Activated CD8-positive, alpha-beta T cell treated with anti-CD3 and anti-CD28 coated beads for 36 hours (primary cell): ENCODE data around the gene ANKRD22. TPM values are rescaled to one million over a fixed set of nuclear protein-coding genes. Genes with fewer than 3 reads are reported as not detected.

Experiments used
- ATAC-seq: fragments of 200-7000 bp; cut with Tn5 transposase; one replicate; pipeline ENCODE4 v1.10.0; 2021; ENCODE audit warnings: mild to moderate bottlenecking, moderate library complexity
- CTCF ChIA-PET: fragments of 350-600 bp; sonication (Branson Sonifier 250); formaldehyde crosslinking; loops from one replicate; lab custom pipeline; 2021; ENCODE audit warnings: antibody characterized with exemption; lab: Charles Lee
- POLR2A ChIA-PET: fragments of 350-600 bp; sonication (Branson Sonifier 250); formaldehyde crosslinking; loops from one replicate; lab custom pipeline; 2021; ENCODE audit warnings: antibody characterized with exemption; lab: Charles Lee
- DNase-seq: peaks from one replicate; pipeline ENCODE4 v3.0.0-alpha.2; 2020
- H3K27ac Mint-ChIP-seq: one replicate; pipeline ENCODE4 v1.8.0; 2021; ENCODE audit warnings: mild to moderate bottlenecking, mixed read lengths
- H3K27me3 Mint-ChIP-seq: one replicate; pipeline ENCODE4 v1.8.0; 2021; ENCODE audit warnings: mixed read lengths
- H3K36me3 Mint-ChIP-seq: one replicate; pipeline ENCODE4 v1.8.0; 2021; ENCODE audit warnings: low read depth, mixed read lengths
- H3K4me1 Mint-ChIP-seq: one replicate; pipeline ENCODE4 v1.8.0; 2021; ENCODE audit warnings: low read depth, mixed read lengths
- H3K4me3 Mint-ChIP-seq: one replicate; pipeline ENCODE4 v1.8.0; 2021; ENCODE audit warnings: mild to moderate bottlenecking, moderate library complexity, mixed read lengths
- H3K9me3 Mint-ChIP-seq: one replicate; pipeline ENCODE4 v1.8.0; 2021; ENCODE audit warnings: mixed read lengths
- CTCF ChIP-seq: fragments of 200-600 bp; IDR thresholded peaks from one replicate; pipeline ENCODE4 v1.8.0; 2022; ENCODE audit warnings: antibody characterized with exemption, mild to moderate bottlenecking
- intact Hi-C: fragments of 100-400 bp; cut with micrococcal nuclease; formaldehyde crosslinking; loops from one replicate; pipeline ENCODE4 v1.10.0; 2022
- total RNA-seq, 2 experiments: library from RNA; stranded (reverse); gene quantifications; one replicate each; pipeline ENCODE4 v1.2.3, GENCODE V29; 2021

ANKRD22 gene
- total RNA-seq, 2 experiments from 2014 or later: not detected

DNA sequence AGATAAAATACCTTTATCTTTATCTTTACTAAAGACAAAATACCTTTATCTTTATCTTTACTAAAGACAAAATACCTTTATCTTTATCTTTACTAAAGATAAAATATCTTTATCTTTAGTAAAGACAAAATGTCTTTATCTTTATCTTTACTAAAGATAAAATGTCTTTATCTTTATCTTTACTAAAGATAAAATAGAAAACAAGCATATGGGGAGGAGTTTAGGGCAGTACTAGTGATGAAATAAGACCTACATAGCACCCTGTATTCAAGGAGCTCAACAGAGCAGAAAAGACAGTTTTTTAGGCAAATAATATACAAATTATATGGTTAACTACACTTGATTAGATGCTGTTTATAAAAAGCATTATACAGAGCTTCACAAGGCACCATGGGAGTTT lies 19.3 kb downstream of the ANKRD22 start:
- no peak for DNase-seq
- peaks cover 48% of the 10 kb centered on the region for H3K4me1 Mint-ChIP-seq
- H3K27ac Mint-ChIP-seq: no peak overlapping the region
- H3K36me3 Mint-ChIP-seq: no peaks in the 10 kb centered on the region
- H3K9me3 Mint-ChIP-seq: no peaks in the 10 kb centered on the region
- H3K4me3 Mint-ChIP-seq: no peak overlapping the region
- intact Hi-C loops: no loop called here
- no peaks in the 10 kb centered on the region for H3K27me3 Mint-ChIP-seq
- ChIA-PET CTCF (interaction anchor here (1.0 to 11.9 kb wide), 9 partner anchors 47 to 267 kb away, joined by 3 to 432 read pairs (median 5); partner anchors contain the start of genes RNLS and STAMBPL1), POLR2A (interaction anchor here (0.5 to 1.4 kb wide), 4 partner anchors 48 to 958 kb away, joined by 3 to 4 read pairs (median 4); partner anchors contain the start of gene STAMBPL1)
- no peak for TF ChIP-seq CTCF
- no peak for ATAC-seq

GRCh38 chr10:88831709-88832108 lies 19.9 kb downstream of the ANKRD22 start:
- POLR2A ChIA-PET: interaction anchor here (0.5 to 1.4 kb wide), 7 partner anchors 9 to 958 kb away, joined by 3 to 5 read pairs (median 4); partner anchors contain the start of genes FAS and STAMBPL1
- Mint-ChIP-seq H3K4me1 (peaks cover 52% of the 10 kb centered on the region), H3K27ac (peak overlapping the region; percentile 52), H3K36me3 (no peaks in the 10 kb centered on the region), H3K27me3 (no peaks in the 10 kb centered on the region), H3K9me3 (no peaks in the 10 kb centered on the region), H3K4me3 (peak overlapping the region; percentile 3)
- DNase-seq (peak; percentile 70), ATAC-seq (peak; percentile 65)
- no peak for TF ChIP-seq CTCF
- intact Hi-C loops: no loop called here
- CTCF ChIA-PET: interaction anchor here (0.9 to 11.9 kb wide), 12 partner anchors 10 to 266 kb away, joined by 3 to 432 read pairs (median 4); partner anchors contain the start of genes RNLS and STAMBPL1

DNA sequence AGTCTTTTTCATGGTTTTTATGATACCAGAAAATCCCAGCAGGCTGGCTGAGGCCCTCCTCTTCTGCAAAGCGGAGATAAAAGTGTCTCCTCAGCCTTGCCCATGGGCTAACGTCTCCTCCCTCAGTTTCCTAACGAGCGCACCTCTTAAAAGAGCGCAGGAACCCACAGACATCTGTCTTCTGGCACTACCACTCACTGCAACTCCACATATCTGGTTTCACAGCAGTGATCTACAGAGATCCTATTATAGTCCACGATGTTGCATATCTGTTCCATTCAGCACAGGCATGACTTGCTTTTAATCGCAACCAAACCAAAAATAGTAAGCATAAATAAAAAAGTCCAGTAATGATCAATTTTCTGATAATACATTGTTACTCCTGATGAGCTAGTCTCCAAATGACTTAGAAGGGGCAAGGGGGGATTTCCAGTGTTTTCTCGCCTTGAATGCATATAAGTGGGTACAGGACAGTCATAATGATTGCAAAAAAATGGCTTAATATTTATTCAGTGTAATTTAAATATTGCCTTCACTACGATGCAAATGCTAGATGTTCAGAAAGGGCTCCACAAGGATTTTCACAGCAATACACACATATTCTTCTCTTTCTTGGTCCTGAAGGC lies 20.9 kb downstream of the ANKRD22 start:
- CTCF ChIA-PET: interaction anchor here (0.9 to 11.9 kb wide), 10 partner anchors 9 to 156 kb away, joined by 3 to 432 read pairs (median 4); no protein-coding TSS in a partner anchor
- H3K36me3 Mint-ChIP-seq: peaks cover 5% of the 10 kb centered on the region

DNA sequence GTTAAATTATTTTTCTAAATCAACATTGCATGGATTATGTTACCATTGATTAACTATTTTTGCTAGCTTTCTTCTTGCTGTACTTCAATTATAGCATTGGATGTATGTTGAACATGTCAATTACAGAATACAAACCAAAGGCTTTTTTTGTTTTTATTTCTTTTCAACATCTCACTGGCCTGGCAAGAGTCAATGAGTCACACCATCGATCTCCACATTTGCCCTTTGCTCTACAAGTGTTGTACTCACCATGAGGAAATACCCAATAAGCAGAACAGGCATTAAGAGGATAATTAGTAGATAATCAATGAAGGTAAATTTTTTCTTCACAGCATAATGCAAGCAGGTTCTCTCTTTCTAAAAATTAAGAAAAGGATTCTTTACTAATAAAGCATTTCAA lies 23.3 kb downstream of the ANKRD22 start:
- POLR2A ChIA-PET: interaction anchor here (1.0 to 1.2 kb wide), 2 partner anchors 52 to 245 kb away, joined by 3 read pairs; partner anchors contain the start of genes RNLS and STAMBPL1
- peak; percentile 20 for DNase-seq
- Mint-ChIP-seq H3K4me3 (no peak overlapping the region), H3K27me3 (no peaks in the 10 kb centered on the region), H3K9me3 (peaks cover 3% of the 10 kb centered on the region), H3K27ac (no peak overlapping the region), H3K4me1 (peaks cover 62% of the 10 kb centered on the region), H3K36me3 (peaks cover 5% of the 10 kb centered on the region)
- TF ChIP-seq CTCF: no peak
- no peak for ATAC-seq
- intact Hi-C loops: no loop called here
- CTCF ChIA-PET: interaction anchor here (0.7 to 2.8 kb wide), 4 partner anchors 18 to 106 kb away, joined by 5 to 10 read pairs (median 8); no protein-coding TSS in a partner anchor

More for the DNA sequence above, 20.9 kb downstream of the ANKRD22 start:
- no peaks in the 10 kb centered on the region for H3K27me3 Mint-ChIP-seq
- ATAC-seq (no peak), DNase-seq (peak; percentile 27)
- no peak for TF ChIP-seq CTCF
- peak overlapping the region; percentile 52 for H3K27ac Mint-ChIP-seq
- POLR2A ChIA-PET: interaction anchor here (0.7 to 1.4 kb wide), 6 partner anchors 49 to 162 kb away, joined by 3 to 5 read pairs (median 4); partner anchors contain the start of genes FAS and STAMBPL1
- intact Hi-C loops: no loop called here
- no peaks in the 10 kb centered on the region for H3K9me3 Mint-ChIP-seq
- H3K4me1 Mint-ChIP-seq: peaks cover 61% of the 10 kb centered on the region
- H3K4me3 Mint-ChIP-seq: peak overlapping the region; percentile 45
